ENCODE data around the gene ERFE.

- TF ChIP-seq EZH2 (IDR thresholded peaks at IDR 0.05; ENCODE audit: borderline replicate concordance, low read length) (no peak), CTCF (conservative IDR thresholded peaks at IDR 0.05 in 1 of 2, IDR thresholded peaks at IDR 0.05 in 1 of 2; ENCODE audit: extremely low read depth in 1 of 2, insufficient read depth in 1 of 2, low read depth in 1 of 2, low read length in 2 of 2) (no peak)
These were observed 7.0 kb upstream of the ERFE start for GRCh38 chr2:238151628-238152235.
